SH-SY5Y (cell line): ENCODE results near the gene TCF25.

Experiments used
- GATA2 ChIP-seq: IDR thresholded peaks from 2 replicates; pipeline ENCODE4 v1.6.1; 2011; ENCODE audit warnings: mild to moderate bottlenecking, low read depth, low read length
- GATA3 ChIP-seq: IDR thresholded peaks from 2 replicates; pipeline ENCODE4 v1.6.1; 2011; ENCODE audit warnings: low read depth, mild to moderate bottlenecking, low read length, moderate library complexity

DNA sequence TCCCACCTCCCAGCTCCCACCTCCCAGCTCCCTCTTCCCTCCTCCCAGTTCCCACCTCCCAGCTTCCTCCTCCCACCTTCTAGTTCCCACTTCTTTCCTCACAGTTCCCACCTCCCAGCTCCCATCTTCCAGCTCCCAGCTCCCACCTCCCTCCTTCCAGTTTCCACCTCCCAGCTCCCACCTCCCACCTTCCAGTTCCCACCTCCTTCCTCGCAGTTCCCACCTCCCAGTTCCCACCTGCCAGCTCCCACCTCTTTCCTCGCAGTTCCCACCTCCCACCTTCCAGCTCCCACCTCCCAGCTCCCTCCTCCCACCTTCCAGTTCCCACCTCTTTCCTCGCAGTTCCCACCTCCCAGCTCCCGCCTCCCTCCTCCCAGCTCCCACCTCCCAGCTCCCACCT is 34.8 kb downstream of the TCF25 start:
- no peak for TF ChIP-seq GATA2
- no peak for TF ChIP-seq GATA3
